ENCODE measurements around the gene EPN1.

EPN1 gene

GRCh38 chr19:55644842-55645511, 30.0 kb upstream of the EPN1 start:
- ChIA-PET POLR2A (ENCODE audit: low non-redundant PET) (no interaction called here), CTCF (interaction anchor here (0.6 kb wide), 1 partner anchor 44 kb away, joined by 3 read pairs; no protein-coding TSS in a partner anchor)
- TF ChIP-seq, protein P1, sequence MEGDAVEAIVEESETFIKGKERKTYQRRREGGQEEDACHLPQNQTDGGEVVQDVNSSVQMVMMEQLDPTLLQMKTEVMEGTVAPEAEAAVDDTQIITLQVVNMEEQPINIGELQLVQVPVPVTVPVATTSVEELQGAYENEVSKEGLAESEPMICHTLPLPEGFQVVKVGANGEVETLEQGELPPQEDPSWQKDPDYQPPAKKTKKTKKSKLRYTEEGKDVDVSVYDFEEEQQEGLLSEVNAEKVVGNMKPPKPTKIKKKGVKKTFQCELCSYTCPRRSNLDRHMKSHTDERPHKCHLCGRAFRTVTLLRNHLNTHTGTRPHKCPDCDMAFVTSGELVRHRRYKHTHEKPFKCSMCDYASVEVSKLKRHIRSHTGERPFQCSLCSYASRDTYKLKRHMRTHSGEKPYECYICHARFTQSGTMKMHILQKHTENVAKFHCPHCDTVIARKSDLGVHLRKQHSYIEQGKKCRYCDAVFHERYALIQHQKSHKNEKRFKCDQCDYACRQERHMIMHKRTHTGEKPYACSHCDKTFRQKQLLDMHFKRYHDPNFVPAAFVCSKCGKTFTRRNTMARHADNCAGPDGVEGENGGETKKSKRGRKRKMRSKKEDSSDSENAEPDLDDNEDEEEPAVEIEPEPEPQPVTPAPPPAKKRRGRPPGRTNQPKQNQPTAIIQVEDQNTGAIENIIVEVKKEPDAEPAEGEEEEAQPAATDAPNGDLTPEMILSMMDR (conservative IDR thresholded peaks at IDR 0.05; ENCODE audit: low read depth) = no peak
- peak overlapping the region; percentile 96 for H3K27ac ChIP-seq
- no peak for DNase-seq (ENCODE audit: low spot score)

- peak overlapping the region; percentile 96 for H3K27ac ChIP-seq
- CTCF ChIA-PET = interaction anchor here (0.6 to 0.8 kb wide), 2 partner anchors 28 to 45 kb away, joined by 3 to 4 read pairs; no protein-coding TSS in a partner anchor
- TF ChIP-seq, protein P1 (conservative IDR thresholded peaks at IDR 0.05; ENCODE audit: low read depth) = no peak
- POLR2A ChIA-PET (ENCODE audit: low non-redundant PET) = interaction anchor here (0.5 kb wide), 1 partner anchor 179 kb away, joined by 3 read pairs; no protein-coding TSS in a partner anchor
- DNase-seq (ENCODE audit: low spot score) = no peak
These were observed 29.5 kb upstream of the EPN1 start for GRCh38 chr19:55645512-55645881.

- DNase-seq (ENCODE audit: low spot score) = no peak
- CTCF ChIA-PET = interaction anchor here (0.6 kb wide), 1 partner anchor 16 kb away, joined by 4 read pairs; no protein-coding TSS in a partner anchor
- TF ChIP-seq, protein P1 (conservative IDR thresholded peaks at IDR 0.05; ENCODE audit: low read depth) = no peak
- peak overlapping the region; percentile 96 for H3K27ac ChIP-seq
- POLR2A ChIA-PET (ENCODE audit: low non-redundant PET) = no interaction called here
These were observed 27.9 kb upstream of the EPN1 start for GRCh38 chr19:55646889-55647731.

GRCh38 chr19:55647732-55648584, 27.1 kb upstream of the EPN1 start, which contains the start of gene CCDC106:
Gene CCDC106, plus strand, starts transcription at chr19:55648212. Its CDS starts 835 bp downstream, at chr19:55649047.
- TF ChIP-seq, protein P1 (conservative IDR thresholded peaks at IDR 0.05; ENCODE audit: low read depth) = no peak
- DNase-seq (ENCODE audit: low spot score) = peak; percentile 67
- ChIA-PET POLR2A (ENCODE audit: low non-redundant PET) (no interaction called here), CTCF (interaction anchor here (0.6 kb wide), 1 partner anchor 17 kb away, joined by 4 read pairs; no protein-coding TSS in a partner anchor)
- peak within 1 kb of the TSS; percentile 96 for H3K27ac ChIP-seq

GRCh38 chr19:55648585-55649267, 26.3 kb upstream of the EPN1 start:
- ChIA-PET CTCF (interaction anchor here (0.6 to 0.7 kb wide), 2 partner anchors 40 to 575 kb away, joined by 4 to 5 read pairs; no protein-coding TSS in a partner anchor), POLR2A (ENCODE audit: low non-redundant PET) (no interaction called here)
- DNase-seq (ENCODE audit: low spot score) = no peak
- TF ChIP-seq, protein P1 (conservative IDR thresholded peaks at IDR 0.05; ENCODE audit: low read depth) = no peak
- H3K27ac ChIP-seq = peak overlapping the region; percentile 96

Data from RWPE1 (cell line).